Bronchial epithelial cell (primary cell): ENCODE measurements around the gene SLC24A2. TPM values are rescaled to one million over a fixed set of nuclear protein-coding genes. Genes with fewer than 3 reads are reported as not detected.
A peak's percentile ranks its signal among the peaks of the same experiment; 100 is the strongest.

Source experiments
- DNase-seq: peaks from one replicate; pipeline ENCODE4 v3.0.0-alpha.2; 2010; ENCODE audit warnings: low read depth
- FAIRE-seq: peaks from 2 replicates; lab custom pipeline; 2011; peaks lifted over from hg19 to GRCh38; lab: Jason Lieb, UNC
- H3K27me3 ChIP-seq: 2 replicates; pipeline ENCODE4 v1.5.1; 2011; ENCODE audit warnings: low read length; ENCODE audit not compliant: control insufficient read depth, insufficient read depth
- H3K36me3 ChIP-seq: 2 replicates; pipeline ENCODE4 v1.5.1; 2011; ENCODE audit warnings: low read length; ENCODE audit not compliant: control insufficient read depth, insufficient read depth
- H3K4me3 ChIP-seq: 2 replicates; pipeline ENCODE4 v1.5.1; 2011; ENCODE audit warnings: mild to moderate bottlenecking, low read depth, low read length, control low read depth
- CTCF ChIP-seq: IDR thresholded peaks from 2 replicates; pipeline ENCODE4 v1.5.1; 2011; ENCODE audit warnings: mild to moderate bottlenecking, moderate library complexity, low read length, control low read depth, inconsistent platforms; ENCODE audit not compliant: insufficient read depth, severe bottlenecking
- total RNA-seq: library from RNA; depleted of rRNA; stranded (reverse); fragments of >200 nt; gene quantifications from 2 replicates; pipeline ENCODE4 v1.2.1, GENCODE V29; 2014

Gene SLC24A2
- total RNA-seq, 1 donor from 2014 or later = not detected

GRCh38 chr9:19759066-19759465 is 29.8 kb downstream of the SLC24A2 start:
- DNase-seq (no peak), FAIRE-seq (no peak)
- no peaks in the 10 kb centered on the region for H3K36me3 ChIP-seq
- no peak overlapping the region for H3K4me3 ChIP-seq
- H3K27me3 ChIP-seq = no peaks in the 10 kb centered on the region
- no peak for TF ChIP-seq CTCF

DNA sequence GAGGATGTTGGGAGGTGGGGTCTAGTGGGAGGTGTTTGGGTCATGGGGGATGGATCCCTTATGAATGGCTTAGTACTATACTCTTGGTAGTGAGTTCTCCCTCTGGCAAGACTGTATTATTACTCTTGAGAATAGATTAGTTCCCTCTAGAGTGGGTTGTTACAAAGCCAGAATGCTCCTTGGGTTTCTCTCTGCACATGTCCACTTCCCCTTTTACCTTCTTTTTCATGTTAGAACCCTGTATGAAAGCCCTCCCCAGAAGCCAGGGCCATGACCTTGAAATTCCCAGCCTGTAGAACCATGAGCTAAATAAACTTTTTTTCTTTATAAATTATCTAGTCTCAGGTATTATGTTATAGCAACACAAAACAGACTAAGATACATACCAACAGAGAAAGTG is 31.1 kb downstream of the SLC24A2 start:
- no peak for DNase-seq
- FAIRE-seq = no peak
- Histone ChIP-seq H3K36me3 (no peaks in the 10 kb centered on the region), H3K4me3 (no peak overlapping the region), H3K27me3 (no peaks in the 10 kb centered on the region)
- no peak for TF ChIP-seq CTCF

- no peaks in the 10 kb centered on the region for H3K27me3 ChIP-seq
- H3K36me3 ChIP-seq = no peaks in the 10 kb centered on the region
- DNase-seq (no peak), FAIRE-seq (no peak)
- H3K4me3 ChIP-seq = no peak overlapping the region
- TF ChIP-seq CTCF = no peak
These were observed 33.9 kb downstream of the SLC24A2 start for GRCh38 chr9:19754921-19755320.

DNA sequence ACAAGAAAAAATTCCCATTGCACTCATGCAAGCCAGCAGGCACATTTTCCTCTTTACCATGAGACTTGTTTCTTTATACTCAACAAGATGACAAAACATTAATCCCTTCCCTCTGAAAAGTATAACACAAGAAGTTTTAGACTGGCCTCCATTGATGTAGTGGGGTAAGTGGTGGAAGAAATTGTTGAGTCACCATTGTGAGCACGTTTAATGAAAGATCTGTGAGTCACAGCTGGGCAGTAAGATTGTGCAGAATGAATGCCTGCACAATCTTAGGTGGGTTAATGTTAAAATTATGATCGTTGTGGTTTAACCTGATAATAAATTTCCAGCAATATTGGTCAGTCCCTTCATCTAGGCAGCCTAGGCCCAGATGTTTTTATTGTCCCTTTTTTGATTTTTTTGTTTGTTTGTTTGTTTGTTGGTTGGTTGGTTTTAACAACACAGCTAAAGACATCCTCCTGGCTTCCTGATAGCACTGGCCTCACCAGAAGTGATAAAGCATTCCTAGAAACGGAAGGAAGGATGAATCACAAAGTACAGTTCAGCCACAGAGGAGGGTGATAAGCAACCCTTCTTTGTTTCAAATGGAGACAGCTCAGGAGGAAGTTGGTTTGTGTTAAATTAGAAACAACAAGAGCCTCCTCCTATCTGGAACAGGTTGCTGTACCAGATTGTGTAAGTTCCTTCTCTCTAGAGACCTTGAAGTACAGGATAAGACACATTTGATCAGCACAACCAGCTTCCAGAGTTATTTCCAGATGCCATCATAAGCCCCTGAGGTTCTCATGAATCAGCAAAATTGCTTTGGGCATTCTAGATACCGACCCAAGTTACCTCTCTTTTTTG is 40.3 kb downstream of the SLC24A2 start:
- Histone ChIP-seq H3K27me3 (no peaks in the 10 kb centered on the region), H3K4me3 (no peak overlapping the region), H3K36me3 (no peaks in the 10 kb centered on the region)
- FAIRE-seq = no peak
- DNase-seq = peak; percentile 85
- TF ChIP-seq CTCF = no peak

DNA sequence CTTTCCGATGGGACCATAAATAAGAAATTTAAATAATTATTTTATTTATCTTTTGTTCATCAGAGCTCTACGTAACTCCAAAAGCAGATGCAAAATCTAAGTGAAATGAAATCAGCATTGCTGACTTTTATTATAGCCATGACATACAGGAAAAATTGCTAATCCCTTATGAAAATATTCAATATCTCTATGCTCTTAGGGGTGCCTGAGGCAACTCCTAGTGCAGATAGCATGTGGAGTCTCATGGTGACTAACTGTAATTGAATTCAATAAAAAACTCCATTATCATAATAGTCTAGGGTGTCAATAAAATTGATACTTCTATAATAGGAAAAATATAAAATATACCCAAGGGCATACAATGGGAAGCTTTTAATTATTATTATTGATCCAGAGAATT is 42.6 kb downstream of the SLC24A2 start:
- no peak for TF ChIP-seq CTCF
- H3K27me3 ChIP-seq = no peaks in the 10 kb centered on the region
- no peaks in the 10 kb centered on the region for H3K36me3 ChIP-seq
- DNase-seq (no peak), FAIRE-seq (no peak)
- no peak overlapping the region for H3K4me3 ChIP-seq
